ENCODE results near the gene SOD3.

The SOD3 gene

DNA sequence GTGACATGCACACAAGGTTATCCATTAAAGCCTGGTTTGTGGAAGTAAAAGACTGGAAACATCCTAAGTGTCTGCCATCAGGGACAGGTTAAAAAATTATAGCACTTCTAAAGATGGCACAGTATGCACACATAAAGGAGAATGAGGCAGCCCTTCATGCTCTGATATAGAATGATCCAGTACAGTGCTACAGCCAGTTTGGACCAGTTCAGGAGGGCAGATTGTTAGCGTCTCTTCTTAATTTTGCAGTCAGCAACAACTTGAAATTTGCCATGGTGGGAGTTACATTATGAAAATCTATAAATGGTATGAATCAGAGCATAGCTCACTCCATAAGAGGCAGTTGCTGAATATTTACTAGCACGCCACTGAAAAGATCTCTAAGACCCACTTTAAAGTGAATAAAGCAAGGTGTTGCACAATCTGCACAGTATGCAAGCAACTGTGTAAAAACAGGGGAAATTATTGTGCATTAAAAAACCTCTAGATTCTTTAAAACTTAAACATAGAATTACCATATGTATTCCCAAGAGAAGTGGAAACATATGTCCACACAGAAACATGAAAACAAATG, 20.3 kb upstream of the SOD3 start:
- no peak for DNase-seq (ENCODE audit: low read depth)

DNA sequence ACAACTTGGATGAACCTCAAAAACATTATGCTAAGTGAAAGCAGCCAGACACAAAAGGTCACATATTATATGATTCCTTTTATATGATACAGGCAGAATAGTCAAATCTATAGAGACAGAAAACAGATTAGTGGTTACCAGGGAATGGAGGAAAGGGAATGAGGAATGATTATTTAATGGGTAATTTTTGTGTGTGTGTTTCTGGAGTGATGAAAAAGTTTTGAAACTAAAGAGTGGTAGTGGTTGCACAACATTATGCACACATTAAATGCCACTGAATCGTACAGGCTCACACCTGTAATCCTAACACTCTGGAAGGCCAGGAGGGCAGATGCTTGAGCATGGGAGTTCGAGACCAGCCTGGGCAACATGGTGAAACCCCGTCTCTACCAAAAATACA, 19.6 kb upstream of the SOD3 start:
- no peak for DNase-seq (ENCODE audit: low read depth)

DNA sequence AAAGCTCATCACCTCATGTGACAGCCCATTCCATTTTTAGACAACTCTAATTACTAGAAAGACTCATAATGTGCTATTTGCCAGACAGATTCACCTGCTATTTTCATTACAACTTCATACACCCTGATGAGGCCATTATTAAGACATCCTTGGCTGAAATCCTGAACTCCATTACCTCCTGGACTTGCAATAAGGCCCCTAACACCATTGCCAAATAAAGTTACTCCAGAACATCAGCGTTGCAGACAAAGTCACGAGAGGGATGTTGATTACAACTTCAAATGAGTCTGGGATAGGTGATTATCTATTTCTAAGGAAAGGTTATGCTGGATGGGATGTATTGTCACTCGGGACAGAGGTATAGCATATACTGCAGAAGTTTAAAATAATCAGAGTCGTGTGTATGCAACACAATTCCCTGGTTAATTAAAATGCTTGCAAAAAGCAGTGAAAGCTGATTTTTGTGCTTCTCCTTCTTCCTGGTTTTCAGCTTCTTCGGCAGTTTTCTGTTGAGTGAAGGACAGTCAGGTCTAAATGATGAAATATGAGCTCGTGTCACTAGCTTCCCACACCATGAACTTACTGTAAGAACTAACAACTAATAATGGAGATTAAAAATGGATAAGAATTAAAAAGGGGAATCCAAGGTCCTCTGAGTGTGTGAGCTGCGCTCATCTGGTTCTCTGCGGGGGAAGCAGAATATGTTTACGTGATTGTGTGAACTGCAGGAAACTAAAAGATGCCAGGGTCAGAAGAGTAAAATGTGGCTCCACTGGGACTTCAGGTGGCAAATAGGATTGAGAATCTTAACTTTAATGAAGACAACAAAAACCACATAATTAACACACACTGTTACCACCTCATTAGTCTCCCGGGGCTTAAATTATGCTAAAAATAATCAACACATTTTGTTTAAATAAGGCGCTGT, 17.6 kb upstream of the SOD3 start:
- no peak for DNase-seq (ENCODE audit: low read depth)

DNA sequence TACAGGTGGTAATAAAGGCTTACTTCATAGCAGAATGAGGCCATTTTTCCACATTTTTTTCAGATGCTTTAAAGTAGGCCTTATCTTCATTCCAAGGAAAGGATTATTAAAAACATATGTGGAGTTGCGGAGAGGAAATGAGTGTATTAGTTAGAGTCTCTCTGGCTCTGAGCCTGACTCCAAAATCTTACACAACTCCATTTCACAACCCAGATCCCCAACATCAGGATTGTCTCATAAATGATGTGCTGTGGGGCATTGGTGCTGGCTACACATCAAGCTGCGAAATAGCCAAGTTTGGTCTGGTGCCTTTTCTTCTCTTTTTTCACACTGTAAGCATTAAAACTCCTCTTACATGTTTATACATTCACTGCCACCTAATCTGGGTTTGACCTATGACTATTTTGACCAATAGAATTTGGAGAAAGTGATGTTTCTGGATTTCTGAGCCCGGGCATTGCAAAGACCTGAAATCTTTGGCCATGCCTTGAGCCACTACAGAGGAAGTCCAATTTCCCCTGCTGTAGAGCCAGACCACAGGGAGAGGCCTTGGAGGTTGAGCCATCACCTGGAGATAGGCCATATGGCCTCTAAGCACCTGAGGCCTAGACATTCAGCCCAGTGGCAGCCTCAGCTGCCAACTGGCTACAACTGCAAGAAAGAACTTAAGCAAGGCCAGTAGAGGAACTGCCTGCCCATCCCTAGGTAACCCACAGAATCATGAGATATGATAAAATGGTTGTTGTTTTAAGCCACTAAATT, 16.7 kb upstream of the SOD3 start:
- no peak for DNase-seq (ENCODE audit: low read depth)

DNA sequence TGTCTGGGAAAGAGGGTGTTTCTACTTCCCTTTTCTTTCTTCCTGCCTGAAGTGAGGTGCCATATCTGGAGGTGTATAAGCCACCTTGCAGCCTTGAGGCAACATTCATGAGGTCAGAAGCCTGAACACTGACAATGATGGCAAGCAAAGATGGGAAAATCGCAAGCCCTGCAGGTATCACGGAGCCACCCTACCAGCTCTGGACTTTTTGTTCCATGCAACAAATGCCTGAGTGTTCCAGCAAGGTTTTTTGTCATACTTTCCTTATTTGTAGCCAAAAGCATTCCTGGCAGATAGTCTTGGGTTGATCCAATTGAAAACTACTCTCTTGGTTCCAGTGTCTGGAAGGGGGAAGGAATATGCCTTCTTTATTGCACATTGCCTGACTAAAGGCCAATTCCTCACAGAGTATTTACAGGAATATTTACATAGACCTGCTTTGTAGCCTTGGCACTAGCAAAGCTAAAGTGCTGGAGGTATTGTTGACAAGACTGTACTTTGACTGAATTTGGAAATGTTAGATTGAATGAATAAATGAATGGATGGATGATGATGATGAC, 14.4 kb upstream of the SOD3 start:
- no peak for DNase-seq (ENCODE audit: low read depth)

DNA sequence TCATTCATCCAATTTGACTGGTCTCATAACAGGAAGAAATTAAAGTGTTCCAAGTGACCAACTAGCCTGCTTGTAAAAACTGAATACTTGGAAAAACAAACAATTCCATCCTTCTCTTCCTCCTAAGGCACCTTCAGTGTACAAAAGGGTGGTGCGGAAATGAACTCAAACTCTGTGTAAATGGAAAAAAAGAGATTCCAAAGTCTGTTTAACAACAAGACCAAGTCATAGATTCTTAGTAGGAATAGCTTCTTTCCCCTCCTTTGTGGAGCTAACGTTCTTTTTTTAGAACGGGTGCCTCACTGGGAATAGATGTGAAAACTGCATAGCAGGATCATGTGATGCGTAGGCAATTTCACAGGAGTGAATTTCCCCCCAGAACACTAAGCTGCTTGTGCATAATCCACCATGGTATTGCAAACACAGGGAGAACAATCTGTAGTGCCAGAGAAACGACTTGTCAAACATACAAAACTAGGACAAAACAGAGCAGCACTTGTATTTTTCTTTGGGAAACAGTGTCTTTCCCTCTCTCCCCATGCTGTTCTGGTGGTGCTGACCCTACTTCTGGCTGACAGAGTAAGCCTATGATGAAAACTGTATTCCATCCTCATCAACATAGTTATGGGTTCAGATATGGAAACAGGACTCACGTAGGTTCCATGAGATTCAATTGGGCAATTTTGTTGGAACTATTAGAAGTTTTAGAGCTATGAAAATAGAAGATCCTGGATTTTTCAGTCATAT, 13.2 kb upstream of the SOD3 start:
- DNase-seq (ENCODE audit: low read depth), result no peak

DNA sequence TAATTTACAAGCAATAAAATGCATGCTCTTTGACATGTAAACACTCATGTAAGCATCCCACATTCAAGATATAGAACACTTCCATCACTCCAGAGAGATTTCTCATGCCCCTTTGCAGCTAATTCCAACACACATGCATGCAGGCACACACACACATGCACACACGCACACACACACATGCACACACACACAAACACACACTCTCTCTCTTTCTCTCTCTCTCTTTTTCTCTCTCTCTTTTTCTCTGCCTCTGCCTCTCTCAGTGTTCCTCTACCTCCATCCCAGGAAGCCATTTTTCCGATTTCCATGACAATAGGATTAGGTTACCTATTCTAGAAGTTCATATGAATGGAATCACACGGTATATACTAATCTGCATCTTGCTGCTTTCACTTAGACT, 11.9 kb upstream of the SOD3 start:
- DNase-seq (ENCODE audit: low read depth), result no peak

DNA sequence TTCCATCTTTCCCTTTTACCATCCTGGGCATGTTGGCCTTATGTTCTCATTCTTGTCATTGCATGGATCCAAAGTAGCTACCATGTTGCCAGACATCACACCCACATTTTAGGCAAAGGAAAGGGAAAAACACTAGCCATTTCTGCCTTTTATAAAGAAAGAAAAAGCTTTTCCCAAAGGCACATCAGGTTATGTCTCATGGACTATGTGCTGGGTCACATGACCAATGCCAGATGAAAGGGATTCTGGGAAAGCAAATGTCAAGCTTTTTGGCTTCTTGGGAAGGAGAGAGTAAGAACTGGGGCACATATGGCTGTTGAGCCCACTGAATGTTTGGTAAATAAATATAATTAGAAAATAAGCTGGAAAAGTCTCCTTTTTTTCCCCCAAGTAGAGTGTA, 4.3 kb upstream of the SOD3 start:
- DNase-seq (ENCODE audit: low read depth), result no peak

DNA sequence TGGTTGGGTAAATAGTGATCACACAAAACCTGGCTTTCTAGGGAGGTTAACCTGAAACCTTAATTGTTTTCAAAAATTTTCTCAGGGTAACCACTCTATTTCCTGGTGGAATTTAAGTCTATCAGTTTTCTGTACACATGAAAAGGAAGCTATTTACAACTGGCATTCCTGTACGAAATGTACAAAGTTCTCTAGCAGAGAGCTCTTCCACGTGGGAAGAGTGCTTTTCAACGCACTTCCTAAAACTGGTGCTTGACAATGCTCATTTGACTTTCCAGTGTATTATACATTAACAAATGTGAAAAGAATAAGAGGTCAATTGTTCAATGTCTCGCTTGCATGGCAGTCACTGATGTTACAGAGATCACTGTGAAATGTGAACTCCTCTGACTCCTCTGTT, 2.8 kb upstream of the SOD3 start:
- DNase-seq (ENCODE audit: low read depth), result no peak

DNA sequence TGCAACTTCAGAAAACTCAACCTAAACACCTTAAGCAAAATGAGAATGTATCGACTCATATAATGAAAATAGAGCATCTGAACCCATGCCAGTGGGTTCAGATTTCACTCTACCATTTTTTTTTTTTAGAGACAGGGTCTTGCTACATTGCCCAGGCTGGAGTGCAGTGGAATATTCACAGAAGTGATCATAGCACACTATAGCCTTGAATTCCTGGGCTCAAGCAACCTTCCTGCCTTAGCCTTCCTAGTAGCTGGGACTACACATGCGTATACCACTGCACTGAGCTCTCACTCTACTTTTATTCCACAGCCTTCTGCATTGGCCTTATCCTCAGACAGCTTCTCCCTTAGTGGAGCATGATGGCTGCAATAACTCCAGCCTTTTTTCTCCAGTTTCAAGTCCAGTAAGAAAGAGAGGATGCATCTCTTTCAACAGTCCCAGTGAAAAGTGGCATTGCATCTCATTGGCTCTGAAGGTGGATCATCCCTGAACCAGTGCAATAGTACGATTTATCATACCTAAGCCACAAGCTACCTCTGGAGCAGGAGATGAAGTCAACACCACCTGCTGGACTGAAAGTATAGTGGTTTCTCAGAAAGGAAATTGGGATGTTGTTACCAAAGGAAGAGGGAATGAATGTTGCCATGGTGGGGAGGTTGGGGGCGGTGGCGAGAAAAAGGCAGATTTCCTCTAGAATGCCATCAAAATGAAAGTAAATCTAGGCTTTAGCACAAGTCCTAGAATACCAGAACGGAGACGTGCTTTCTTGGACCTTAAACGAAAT, 2.0 kb upstream of the SOD3 start:
- no peak for DNase-seq (ENCODE audit: low read depth)

DNA sequence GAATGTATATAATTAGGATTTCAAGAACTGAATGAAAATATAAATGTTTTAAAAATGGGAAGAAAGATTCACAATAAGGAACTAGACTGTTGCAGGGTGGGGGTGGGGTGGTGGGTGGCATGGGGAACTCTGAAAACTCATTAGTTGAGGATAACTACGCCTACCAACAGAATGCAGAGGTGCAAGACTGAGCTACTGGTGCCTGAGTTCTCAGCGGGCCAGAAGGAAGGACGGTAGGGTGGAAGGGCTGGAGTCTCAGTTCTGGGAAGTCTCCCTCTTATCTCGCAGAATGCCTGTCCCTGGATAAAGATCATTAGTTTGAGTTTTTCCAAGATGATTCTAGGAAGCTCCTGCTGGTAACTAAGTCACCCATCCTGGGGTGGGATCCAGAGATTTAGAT, 1.3 kb upstream of the SOD3 start:
- DNase-seq (ENCODE audit: low read depth), result no peak

DNA sequence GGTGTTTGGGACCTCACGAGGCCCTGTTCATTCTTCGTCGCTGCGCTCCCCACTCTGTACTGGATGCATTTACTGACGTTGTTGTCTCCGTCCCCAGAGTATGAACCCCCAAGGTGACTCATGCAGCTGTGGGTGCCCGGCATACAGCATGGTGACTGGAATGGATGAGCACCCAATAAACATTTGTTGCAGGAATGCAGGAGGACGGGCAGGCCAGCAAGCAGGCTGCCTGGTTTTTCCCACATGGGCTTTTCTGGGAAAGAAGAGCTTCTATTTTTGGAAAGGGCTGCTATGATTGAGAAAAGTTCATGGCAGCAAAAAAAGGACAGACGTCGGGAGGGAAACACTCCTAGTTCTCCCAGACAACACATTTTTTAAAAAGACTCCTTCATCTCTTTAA, 893 bp upstream of the SOD3 start:
- no peak for DNase-seq (ENCODE audit: low read depth)

DNA sequence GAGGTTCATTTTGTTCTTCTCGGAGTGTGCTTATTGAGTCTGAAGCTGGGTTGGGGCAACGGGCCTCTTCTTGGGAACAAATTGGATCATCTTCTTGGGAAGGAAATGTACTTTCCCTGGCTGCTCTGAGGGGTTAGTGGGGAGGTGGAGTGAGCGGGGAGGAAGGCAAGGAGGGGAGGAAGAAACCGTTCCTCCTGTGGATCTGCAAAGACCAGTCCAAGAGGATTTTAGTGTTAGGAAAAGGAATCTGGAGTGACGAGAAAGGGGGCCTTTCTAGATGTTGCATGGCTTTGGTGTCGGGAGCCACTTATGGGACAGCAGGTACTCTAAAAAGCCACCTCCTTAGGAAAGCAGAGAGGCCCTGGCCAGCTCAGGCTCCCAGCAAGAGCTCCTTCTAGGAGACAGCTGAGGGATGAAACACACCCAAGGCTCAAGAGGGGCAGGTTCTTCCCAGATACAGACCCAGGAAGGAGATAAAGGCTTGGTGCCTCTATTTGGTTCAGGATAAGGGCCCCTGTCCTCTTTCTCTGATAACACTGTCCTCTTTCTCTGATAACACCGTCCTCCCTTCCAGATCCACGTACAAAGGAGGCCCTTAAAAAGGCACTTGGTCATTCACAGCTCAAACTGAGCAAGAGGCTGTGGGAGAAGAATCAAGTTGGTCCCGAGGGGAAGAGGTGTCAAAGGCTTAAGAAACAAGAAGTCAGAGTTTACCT, 451 bp downstream of the SOD3 start:
- DNase-seq (ENCODE audit: low read depth), result no peak

DNA sequence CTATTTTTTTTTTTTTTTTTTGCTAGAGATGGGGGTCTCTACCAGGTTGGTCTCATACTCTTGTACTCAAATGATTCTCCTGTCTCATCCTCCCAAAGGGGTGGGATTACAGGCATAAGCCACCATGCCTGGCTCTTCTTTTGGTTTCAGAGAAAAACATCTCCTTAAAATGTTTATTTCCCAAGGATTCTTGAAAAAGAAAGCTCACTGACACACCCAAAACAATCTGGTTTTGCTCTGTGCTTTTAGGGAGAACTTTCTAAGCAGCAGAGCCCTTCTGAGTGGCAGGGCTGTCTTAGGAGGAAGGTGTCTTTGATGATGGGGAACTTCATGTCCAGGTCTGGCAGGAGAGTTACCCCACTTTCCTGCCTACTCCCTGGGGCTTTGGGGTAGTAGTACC, 1.2 kb downstream of the SOD3 start:
- DNase-seq (ENCODE audit: low read depth), result no peak

DNA sequence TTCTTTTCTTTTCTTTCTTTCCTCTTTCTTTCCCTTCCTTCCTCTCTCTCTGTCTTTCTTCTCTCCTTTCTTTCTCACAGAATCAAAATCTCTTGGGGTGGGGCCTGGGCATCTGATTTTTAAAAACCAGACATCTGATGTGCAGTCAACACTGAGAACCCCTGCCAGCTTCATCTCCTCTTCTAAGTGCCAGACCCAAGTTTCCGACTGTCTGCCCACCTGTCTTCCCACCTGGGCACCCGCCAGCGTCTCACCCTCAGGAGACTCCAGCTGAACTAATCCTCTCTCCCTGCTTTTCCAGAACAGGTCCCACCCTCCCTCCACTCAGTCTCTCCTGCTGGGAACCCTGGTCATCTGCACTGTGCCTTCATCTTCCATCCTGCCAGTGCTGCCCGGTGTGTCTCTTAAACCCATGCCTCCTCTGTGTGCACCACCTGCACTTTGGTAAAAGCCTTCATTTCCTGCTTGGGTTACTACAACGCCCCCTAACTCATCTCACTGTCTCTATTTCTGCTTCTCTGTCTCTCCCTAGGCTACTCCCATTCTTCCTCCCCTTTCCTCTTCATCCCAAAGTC, 2.8 kb downstream of the SOD3 start:
- DNase-seq (ENCODE audit: low read depth), result no peak

DNA sequence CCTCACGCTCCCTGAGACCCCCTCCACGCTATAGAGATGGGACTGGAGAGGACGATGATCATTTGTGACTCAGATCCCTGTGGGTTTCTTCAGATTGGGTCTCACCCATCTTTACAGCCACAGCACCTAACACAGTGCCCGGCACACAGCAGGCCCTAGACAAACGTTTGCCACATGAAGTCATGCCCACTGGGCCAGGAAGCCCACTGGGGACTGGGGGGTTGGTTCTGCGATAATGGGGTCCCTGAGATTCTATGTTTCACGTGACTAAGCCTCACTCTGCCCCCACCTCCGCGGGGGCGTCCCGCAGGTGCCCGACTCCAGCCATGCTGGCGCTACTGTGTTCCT, 3.8 kb downstream of the SOD3 start:
- no peak for DNase-seq (ENCODE audit: low read depth)

DNA sequence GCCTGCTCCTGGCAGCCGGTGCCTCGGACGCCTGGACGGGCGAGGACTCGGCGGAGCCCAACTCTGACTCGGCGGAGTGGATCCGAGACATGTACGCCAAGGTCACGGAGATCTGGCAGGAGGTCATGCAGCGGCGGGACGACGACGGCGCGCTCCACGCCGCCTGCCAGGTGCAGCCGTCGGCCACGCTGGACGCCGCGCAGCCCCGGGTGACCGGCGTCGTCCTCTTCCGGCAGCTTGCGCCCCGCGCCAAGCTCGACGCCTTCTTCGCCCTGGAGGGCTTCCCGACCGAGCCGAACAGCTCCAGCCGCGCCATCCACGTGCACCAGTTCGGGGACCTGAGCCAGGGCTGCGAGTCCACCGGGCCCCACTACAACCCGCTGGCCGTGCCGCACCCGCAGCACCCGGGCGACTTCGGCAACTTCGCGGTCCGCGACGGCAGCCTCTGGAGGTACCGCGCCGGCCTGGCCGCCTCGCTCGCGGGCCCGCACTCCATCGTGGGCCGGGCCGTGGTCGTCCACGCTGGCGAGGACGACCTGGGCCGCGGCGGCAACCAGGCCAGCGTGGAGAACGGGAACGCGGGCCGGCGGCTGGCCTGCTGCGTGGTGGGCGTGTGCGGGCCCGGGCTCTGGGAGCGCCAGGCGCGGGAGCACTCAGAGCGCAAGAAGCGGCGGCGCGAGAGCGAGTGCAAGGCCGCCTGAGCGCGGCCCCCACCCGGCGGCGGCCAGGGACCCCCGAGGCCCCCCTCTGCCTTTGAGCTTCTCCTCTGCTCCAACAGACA, 4.4 kb downstream of the SOD3 start:
- no peak for DNase-seq (ENCODE audit: low read depth)

DNA sequence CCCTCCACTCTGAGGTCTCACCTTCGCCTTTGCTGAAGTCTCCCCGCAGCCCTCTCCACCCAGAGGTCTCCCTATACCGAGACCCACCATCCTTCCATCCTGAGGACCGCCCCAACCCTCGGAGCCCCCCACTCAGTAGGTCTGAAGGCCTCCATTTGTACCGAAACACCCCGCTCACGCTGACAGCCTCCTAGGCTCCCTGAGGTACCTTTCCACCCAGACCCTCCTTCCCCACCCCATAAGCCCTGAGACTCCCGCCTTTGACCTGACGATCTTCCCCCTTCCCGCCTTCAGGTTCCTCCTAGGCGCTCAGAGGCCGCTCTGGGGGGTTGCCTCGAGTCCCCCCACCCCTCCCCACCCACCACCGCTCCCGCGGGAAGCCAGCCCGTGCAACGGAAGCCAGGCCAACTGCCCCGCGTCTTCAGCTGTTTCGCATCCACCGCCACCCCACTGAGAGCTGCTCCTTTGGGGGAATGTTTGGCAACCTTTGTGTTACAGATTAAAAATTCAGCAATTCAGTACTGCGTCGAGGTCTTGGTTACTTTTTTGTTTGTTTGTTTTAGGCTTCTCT, 5.0 kb downstream of the SOD3 start:
- DNase-seq (ENCODE audit: low read depth), result no peak

All from activated T-cell treated with anti-CD3 and anti-CD28 coated beads for 48 hours (primary cell).